ENCODE results near the gene CFAP44.
"Not testable (repeated sequence)": the region's sequence is repeated elsewhere in the genome, so short reads cannot be mapped to it uniquely, and the experiment has no call there.

Gene CFAP44

GRCh38 chr3:113441051-113441770 lies at the start of gene CFAP44:
TSS of gene CFAP44 (minus strand) at chr3:113441493. CDS start at chr3:113433664, 7,829 bp downstream.
- Histone ChIP-seq H3K4me3 (ENCODE audit: low read length) (no peak within 1 kb of the TSS), H3K4me1 (ENCODE audit: insufficient read depth, low read length) (no peaks in the 10 kb centered on the region), H3K9me3 (ENCODE audit: low read length) (peaks cover 11% of the 10 kb centered on the region), H3K27me3 (ENCODE audit: insufficient read depth, low read length) (no peaks in the 10 kb centered on the region), H3K36me3 (ENCODE audit: insufficient read depth, low read length) (peaks cover 15% of the 10 kb centered on the region), H2AFZ (ENCODE audit: low read depth, low read length) (no peak within 1 kb of the TSS)

GRCh38 chr3:113485161-113485609 lies 43.9 kb upstream of the CFAP44 start:
- no peaks in the 10 kb centered on the region for H3K27me3 ChIP-seq (ENCODE audit: insufficient read depth, low read length)
- no peaks in the 10 kb centered on the region for H3K4me1 ChIP-seq (ENCODE audit: insufficient read depth, low read length)
- H2AFZ ChIP-seq (ENCODE audit: low read depth, low read length), result no peak overlapping the region
- H3K9me3 ChIP-seq (ENCODE audit: low read length), result no peaks in the 10 kb centered on the region
- H3K4me3 ChIP-seq (ENCODE audit: low read length), result no peak overlapping the region
- H3K36me3 ChIP-seq (ENCODE audit: insufficient read depth, low read length), result peaks cover 16% of the 10 kb centered on the region

GRCh38 chr3:113468539-113468938 lies 27.2 kb upstream of the CFAP44 start:
- H3K4me1 ChIP-seq (ENCODE audit: insufficient read depth, low read length), result no peaks in the 10 kb centered on the region
- H2AFZ ChIP-seq (ENCODE audit: low read depth, low read length), result no peak overlapping the region
- peaks cover 22% of the 10 kb centered on the region for H3K36me3 ChIP-seq (ENCODE audit: insufficient read depth, low read length)
- no peaks in the 10 kb centered on the region for H3K27me3 ChIP-seq (ENCODE audit: insufficient read depth, low read length)
- peaks cover 1% of the 10 kb centered on the region for H3K9me3 ChIP-seq (ENCODE audit: low read length)
- H3K4me3 ChIP-seq (ENCODE audit: low read length), result no peak overlapping the region

- H3K9me3 ChIP-seq (ENCODE audit: low read length), result peaks cover 7% of the 10 kb centered on the region
- H3K4me1 ChIP-seq (ENCODE audit: insufficient read depth, low read length), result no peaks in the 10 kb centered on the region
- peaks cover 37% of the 10 kb centered on the region for H3K36me3 ChIP-seq (ENCODE audit: insufficient read depth, low read length)
- no peak overlapping the region for H3K4me3 ChIP-seq (ENCODE audit: low read length)
- no peaks in the 10 kb centered on the region for H3K27me3 ChIP-seq (ENCODE audit: insufficient read depth, low read length)
- no peak overlapping the region for H2AFZ ChIP-seq (ENCODE audit: low read depth, low read length)
Measured at GRCh38 chr3:113461488-113461887, 20.2 kb upstream of the CFAP44 start.

- H3K36me3 ChIP-seq (ENCODE audit: insufficient read depth, low read length), result peaks cover 30% of the 10 kb centered on the region
- not testable (repeated sequence) for H3K27me3 ChIP-seq (ENCODE audit: insufficient read depth, low read length); H2AFZ ChIP-seq (ENCODE audit: low read depth, low read length); H3K4me1 ChIP-seq (ENCODE audit: insufficient read depth, low read length); H3K4me3 ChIP-seq (ENCODE audit: low read length); H3K9me3 ChIP-seq (ENCODE audit: low read length)
Measured at GRCh38 chr3:113458554-113458953, 17.3 kb upstream of the CFAP44 start.

- Histone ChIP-seq H3K36me3 (ENCODE audit: insufficient read depth, low read length) (peaks cover 29% of the 10 kb centered on the region), H3K27me3 (ENCODE audit: insufficient read depth, low read length) (no peaks in the 10 kb centered on the region), H3K4me3 (ENCODE audit: low read length) (no peak overlapping the region), H3K4me1 (ENCODE audit: insufficient read depth, low read length) (no peaks in the 10 kb centered on the region), H3K9me3 (ENCODE audit: low read length) (peaks cover 4% of the 10 kb centered on the region), H2AFZ (ENCODE audit: low read depth, low read length) (no peak overlapping the region)
Measured at GRCh38 chr3:113455446-113455845, 14.2 kb upstream of the CFAP44 start.

GRCh38 chr3:113454630-113455029 lies 13.3 kb upstream of the CFAP44 start:
- H2AFZ ChIP-seq (ENCODE audit: low read depth, low read length), result no peak overlapping the region
- no peaks in the 10 kb centered on the region for H3K4me1 ChIP-seq (ENCODE audit: insufficient read depth, low read length)
- peaks cover 2% of the 10 kb centered on the region for H3K9me3 ChIP-seq (ENCODE audit: low read length)
- peaks cover 26% of the 10 kb centered on the region for H3K36me3 ChIP-seq (ENCODE audit: insufficient read depth, low read length)
- no peak overlapping the region for H3K4me3 ChIP-seq (ENCODE audit: low read length)
- no peaks in the 10 kb centered on the region for H3K27me3 ChIP-seq (ENCODE audit: insufficient read depth, low read length)

GRCh38 chr3:113454057-113454456 lies 12.8 kb upstream of the CFAP44 start:
- no peaks in the 10 kb centered on the region for H3K4me1 ChIP-seq (ENCODE audit: insufficient read depth, low read length)
- H2AFZ ChIP-seq (ENCODE audit: low read depth, low read length), result no peak overlapping the region
- H3K4me3 ChIP-seq (ENCODE audit: low read length), result no peak overlapping the region

GRCh38 chr3:113450911-113451310 lies 9.6 kb upstream of the CFAP44 start:
- H3K9me3 ChIP-seq (ENCODE audit: low read length), result no peaks in the 10 kb centered on the region
- no peak overlapping the region for H2AFZ ChIP-seq (ENCODE audit: low read depth, low read length)
- no peaks in the 10 kb centered on the region for H3K27me3 ChIP-seq (ENCODE audit: insufficient read depth, low read length)
- peaks cover 27% of the 10 kb centered on the region for H3K36me3 ChIP-seq (ENCODE audit: insufficient read depth, low read length)
- H3K4me3 ChIP-seq (ENCODE audit: low read length), result no peak overlapping the region
- no peaks in the 10 kb centered on the region for H3K4me1 ChIP-seq (ENCODE audit: insufficient read depth, low read length)

More at GRCh38 chr3:113454057-113454456, 12.8 kb upstream of the CFAP44 start:
- Histone ChIP-seq H3K9me3 (ENCODE audit: low read length) (no peaks in the 10 kb centered on the region), H3K36me3 (ENCODE audit: insufficient read depth, low read length) (peaks cover 28% of the 10 kb centered on the region), H3K27me3 (ENCODE audit: insufficient read depth, low read length) (no peaks in the 10 kb centered on the region)

- Histone ChIP-seq H3K9me3 (ENCODE audit: low read length) (peaks cover 11% of the 10 kb centered on the region), H3K36me3 (ENCODE audit: insufficient read depth, low read length) (peaks cover 11% of the 10 kb centered on the region), H2AFZ (ENCODE audit: low read depth, low read length) (no peak overlapping the region), H3K4me1 (ENCODE audit: insufficient read depth, low read length) (no peaks in the 10 kb centered on the region), H3K27me3 (ENCODE audit: insufficient read depth, low read length) (no peaks in the 10 kb centered on the region), H3K4me3 (ENCODE audit: low read length) (no peak overlapping the region)
Measured at GRCh38 chr3:113439606-113440005, 1.7 kb downstream of the CFAP44 start.

- Histone ChIP-seq H3K4me3 (ENCODE audit: low read length) (no peak overlapping the region), H3K27me3 (ENCODE audit: insufficient read depth, low read length) (no peaks in the 10 kb centered on the region), H3K36me3 (ENCODE audit: insufficient read depth, low read length) (peaks cover 11% of the 10 kb centered on the region), H3K9me3 (ENCODE audit: low read length) (peaks cover 11% of the 10 kb centered on the region), H2AFZ (ENCODE audit: low read depth, low read length) (no peak overlapping the region), H3K4me1 (ENCODE audit: insufficient read depth, low read length) (no peaks in the 10 kb centered on the region)
Measured at GRCh38 chr3:113438224-113438623, 3.1 kb downstream of the CFAP44 start.

- H3K4me3 ChIP-seq (ENCODE audit: low read length), result no peak overlapping the region
- H3K9me3 ChIP-seq (ENCODE audit: low read length), result peaks cover 11% of the 10 kb centered on the region
Measured at GRCh38 chr3:113437411-113437810, 3.9 kb downstream of the CFAP44 start.

GRCh38 chr3:113436809-113437208 lies 4.5 kb downstream of the CFAP44 start:
- H3K4me3 ChIP-seq (ENCODE audit: low read length), result no peak overlapping the region
- H3K27me3 ChIP-seq (ENCODE audit: insufficient read depth, low read length), result no peaks in the 10 kb centered on the region
- peaks cover 11% of the 10 kb centered on the region for H3K9me3 ChIP-seq (ENCODE audit: low read length)
- no peak overlapping the region for H2AFZ ChIP-seq (ENCODE audit: low read depth, low read length)
- H3K36me3 ChIP-seq (ENCODE audit: insufficient read depth, low read length), result peaks cover 11% of the 10 kb centered on the region
- H3K4me1 ChIP-seq (ENCODE audit: insufficient read depth, low read length), result no peaks in the 10 kb centered on the region

More at GRCh38 chr3:113437411-113437810, 3.9 kb downstream of the CFAP44 start:
- H2AFZ ChIP-seq (ENCODE audit: low read depth, low read length), result no peak overlapping the region
- H3K27me3 ChIP-seq (ENCODE audit: insufficient read depth, low read length), result no peaks in the 10 kb centered on the region
- peaks cover 11% of the 10 kb centered on the region for H3K36me3 ChIP-seq (ENCODE audit: insufficient read depth, low read length)
- H3K4me1 ChIP-seq (ENCODE audit: insufficient read depth, low read length), result no peaks in the 10 kb centered on the region

- Histone ChIP-seq H3K9me3 (ENCODE audit: low read length) (no peaks in the 10 kb centered on the region), H3K36me3 (ENCODE audit: insufficient read depth, low read length) (peaks cover 8% of the 10 kb centered on the region), H3K4me1 (ENCODE audit: insufficient read depth, low read length) (no peaks in the 10 kb centered on the region), H3K27me3 (ENCODE audit: insufficient read depth, low read length) (no peaks in the 10 kb centered on the region), H3K4me3 (ENCODE audit: low read length) (no peak overlapping the region), H2AFZ (ENCODE audit: low read depth, low read length) (no peak overlapping the region)
Measured at GRCh38 chr3:113431811-113432210, 9.5 kb downstream of the CFAP44 start.
